HFF-Myc (cell line): ENCODE data around the gene RARRES1.

ENCODE experiments used
- DNase-seq: peaks from one replicate; pipeline ENCODE4 v3.0.0-alpha.2; 2011; ENCODE audit warnings: low read depth; ENCODE audit errors: extremely low read depth
- H3K4me3 ChIP-seq: replicated peaks from 2 replicates; pipeline ENCODE4 v1.5.1; 2011; ENCODE audit warnings: low read depth, mild to moderate bottlenecking, control low read depth, low read length
- TF ChIP-seq, protein P1 (sequence below): IDR thresholded peaks from 2 replicates; pipeline ENCODE4 v1.5.1; 2012; ENCODE audit warnings: mild to moderate bottlenecking, low read depth, low read length, control low read depth; ENCODE audit errors: missing control alignments

The RARRES1 gene

DNA sequence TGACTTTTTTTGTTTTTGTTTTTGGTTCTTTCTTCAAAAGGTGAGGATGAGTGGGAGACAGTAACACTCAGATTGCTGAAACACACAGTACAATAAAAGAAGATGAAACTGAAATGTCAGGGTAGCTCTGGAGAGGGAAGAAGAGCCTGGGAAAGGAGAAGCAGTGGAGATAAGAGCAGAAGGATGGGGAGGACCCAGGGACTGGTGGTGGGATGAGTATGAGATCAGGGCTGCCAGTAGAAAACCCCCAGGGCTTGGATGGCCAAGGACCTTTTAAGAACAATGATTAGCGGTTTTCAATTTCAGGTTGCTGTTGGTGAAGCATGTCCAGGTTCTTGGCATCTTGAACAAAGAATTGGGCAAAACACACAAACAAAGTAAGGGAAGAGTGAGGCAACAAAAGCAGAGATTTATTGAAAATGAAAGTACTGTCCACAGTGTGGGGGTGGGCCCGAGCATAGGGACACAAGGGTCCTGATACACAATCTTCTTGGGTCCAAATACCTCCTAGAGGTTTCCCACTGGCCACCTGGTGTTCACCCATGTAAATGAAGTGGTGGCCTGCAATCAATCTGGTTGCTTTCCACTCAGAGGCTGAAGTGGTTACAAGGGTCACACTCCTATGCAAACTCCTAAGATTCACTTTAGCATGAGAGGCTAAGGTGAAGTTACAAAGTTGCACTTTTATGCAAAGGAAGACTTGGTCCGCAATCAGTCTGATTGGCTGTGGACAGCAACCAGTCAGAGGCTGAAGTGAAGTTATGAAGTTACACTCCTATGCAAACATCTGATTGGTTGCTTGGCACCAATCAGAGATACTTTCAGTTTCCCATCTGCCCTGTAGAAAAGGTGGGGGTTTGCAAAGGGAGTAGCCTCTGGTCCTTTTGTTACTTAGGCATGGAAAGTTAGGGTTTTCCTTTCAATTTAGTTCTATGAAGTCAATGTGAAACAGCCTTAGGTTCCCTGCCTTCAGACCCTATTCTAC is 43.5 kb upstream of the RARRES1 start:
- TF ChIP-seq, protein P1, sequence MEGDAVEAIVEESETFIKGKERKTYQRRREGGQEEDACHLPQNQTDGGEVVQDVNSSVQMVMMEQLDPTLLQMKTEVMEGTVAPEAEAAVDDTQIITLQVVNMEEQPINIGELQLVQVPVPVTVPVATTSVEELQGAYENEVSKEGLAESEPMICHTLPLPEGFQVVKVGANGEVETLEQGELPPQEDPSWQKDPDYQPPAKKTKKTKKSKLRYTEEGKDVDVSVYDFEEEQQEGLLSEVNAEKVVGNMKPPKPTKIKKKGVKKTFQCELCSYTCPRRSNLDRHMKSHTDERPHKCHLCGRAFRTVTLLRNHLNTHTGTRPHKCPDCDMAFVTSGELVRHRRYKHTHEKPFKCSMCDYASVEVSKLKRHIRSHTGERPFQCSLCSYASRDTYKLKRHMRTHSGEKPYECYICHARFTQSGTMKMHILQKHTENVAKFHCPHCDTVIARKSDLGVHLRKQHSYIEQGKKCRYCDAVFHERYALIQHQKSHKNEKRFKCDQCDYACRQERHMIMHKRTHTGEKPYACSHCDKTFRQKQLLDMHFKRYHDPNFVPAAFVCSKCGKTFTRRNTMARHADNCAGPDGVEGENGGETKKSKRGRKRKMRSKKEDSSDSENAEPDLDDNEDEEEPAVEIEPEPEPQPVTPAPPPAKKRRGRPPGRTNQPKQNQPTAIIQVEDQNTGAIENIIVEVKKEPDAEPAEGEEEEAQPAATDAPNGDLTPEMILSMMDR = no peak
- H3K4me3 ChIP-seq = no peak overlapping the region
- no peak for DNase-seq

DNA sequence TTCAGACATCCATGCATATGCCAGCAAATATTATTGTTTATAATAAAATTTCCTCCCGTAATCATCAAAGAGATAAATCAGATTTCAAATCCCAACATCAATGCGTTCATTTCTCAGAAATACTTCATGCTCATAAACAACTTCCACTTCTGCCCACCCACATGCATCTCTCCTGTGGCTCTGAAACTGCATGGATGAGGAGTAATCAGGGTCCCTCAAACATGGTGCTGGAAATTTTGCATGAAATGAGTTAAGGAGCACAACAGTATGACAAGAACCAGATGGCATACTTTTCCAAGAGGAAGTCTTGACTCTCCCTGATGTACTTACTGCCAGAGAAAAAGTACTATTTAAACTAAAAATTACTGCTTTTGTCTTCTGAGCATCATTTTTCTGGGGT is 42.7 kb upstream of the RARRES1 start:
- no peak for DNase-seq
- no peak overlapping the region for H3K4me3 ChIP-seq
- TF ChIP-seq, protein P1 = no peak

DNA sequence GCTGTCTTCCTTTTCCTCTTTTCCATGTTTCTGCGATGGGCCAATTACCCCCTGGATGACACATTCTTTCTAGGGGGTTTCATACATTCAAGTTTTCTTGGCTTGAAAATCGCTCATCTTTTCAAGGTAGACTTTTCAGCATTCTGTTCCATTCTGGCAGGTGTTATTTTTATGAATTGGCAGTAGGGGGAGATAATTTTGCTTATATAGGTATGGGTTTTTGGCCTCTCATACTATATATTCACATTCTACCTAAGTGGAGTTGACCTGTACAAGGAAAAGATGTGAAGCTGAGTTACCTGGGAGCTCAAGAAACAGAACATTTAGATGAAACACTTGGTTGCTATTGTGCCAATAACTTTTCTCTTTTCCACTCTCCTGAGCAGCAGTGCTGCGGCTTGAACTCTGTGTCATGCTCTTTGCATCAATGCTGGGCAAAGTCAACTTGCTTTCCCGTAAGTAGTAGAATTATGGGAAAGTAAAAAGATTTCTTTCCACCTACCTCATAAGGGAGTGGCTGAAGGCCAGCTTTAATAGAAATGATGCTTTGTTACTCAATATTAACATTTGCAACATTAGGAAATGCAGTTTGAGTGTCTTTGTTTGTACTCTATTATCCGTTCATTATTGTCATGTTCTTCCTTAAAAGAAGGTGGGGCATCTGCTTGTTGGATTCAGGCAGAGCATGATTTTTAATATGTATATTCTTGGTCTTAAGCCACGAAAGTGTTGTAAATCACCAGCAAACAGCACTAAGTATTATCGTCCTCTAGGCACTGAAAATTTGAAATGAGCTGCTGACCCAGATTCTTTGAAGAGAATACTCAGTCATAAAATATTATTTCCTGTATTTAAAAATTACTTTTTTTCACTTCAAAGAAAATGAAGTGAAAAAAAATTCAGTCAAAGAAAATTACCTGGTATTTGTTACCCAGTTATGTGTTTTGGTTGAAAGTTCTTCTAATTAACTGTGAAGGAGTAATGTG is 41.9 kb upstream of the RARRES1 start:
- no peak for DNase-seq
- TF ChIP-seq, protein P1 = no peak
- no peak overlapping the region for H3K4me3 ChIP-seq

DNA sequence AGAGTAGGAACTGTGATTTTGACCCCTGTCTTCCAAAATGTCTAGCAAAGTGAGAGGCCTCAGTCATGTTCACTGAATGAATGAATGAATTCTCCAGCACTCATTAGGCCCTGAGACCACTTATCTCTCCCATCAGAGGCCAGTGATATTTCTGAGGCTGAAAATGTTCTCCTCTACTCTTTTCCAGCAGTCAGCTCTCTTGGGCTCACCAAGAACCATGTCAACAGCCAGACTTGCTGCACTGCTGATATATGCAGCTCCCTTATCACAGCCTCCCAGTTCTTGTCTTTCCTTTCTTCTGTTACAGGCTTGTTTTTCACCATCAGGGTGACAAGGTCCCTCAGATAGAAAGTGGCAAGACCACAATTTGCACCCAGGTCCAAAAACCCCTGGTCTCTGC is 40.9 kb upstream of the RARRES1 start:
- no peak for DNase-seq
- TF ChIP-seq, protein P1 = no peak
- H3K4me3 ChIP-seq = no peak overlapping the region

DNA sequence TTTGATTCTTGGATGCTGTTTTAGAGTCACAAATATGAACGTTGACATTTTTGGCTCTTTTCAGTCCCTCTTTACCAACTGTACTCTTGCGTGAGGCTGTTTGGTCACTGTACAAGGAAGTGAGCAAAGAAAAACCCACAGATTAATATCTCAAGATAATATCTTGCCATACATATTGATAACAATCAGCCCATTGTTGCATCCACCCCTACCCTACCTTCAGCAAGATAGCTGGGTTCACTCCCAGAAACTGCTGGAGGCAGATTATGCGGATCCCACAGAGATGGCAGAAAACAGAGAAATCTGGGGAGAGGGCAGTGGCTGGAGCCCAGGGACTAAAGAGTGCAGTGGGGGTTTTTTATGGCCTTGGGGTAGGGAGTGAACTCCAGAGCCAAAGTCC is 39.7 kb upstream of the RARRES1 start:
- no peak overlapping the region for H3K4me3 ChIP-seq
- TF ChIP-seq, protein P1 = no peak
- no peak for DNase-seq

DNA sequence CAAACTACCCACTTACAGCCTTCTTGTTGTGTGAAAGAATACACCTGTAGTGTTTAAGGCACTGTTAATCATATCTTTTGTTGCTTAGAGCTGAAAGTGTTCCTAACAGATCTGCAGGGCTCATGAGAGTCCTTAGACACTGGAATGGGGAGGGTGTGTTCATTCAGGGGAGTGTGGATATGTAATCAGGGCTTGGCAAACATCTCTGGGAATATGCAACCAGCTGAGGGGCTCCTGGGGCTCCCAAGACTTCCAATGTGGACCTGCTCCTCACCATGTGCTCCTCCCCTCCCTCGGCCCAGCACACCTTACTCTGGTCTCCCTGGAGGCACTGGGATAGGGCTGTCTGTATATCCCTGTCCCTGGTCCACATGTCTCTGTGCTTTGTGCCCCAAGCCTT is 39.3 kb upstream of the RARRES1 start:
- H3K4me3 ChIP-seq = no peak overlapping the region
- TF ChIP-seq, protein P1 = no peak
- no peak for DNase-seq
